ENCODE data around the gene FBXL22.

FBXL22 gene

GRCh38 chr15:63593705-63594671 lies 3.2 kb upstream of the FBXL22 start:
- DNase-seq (ENCODE audit: low read depth) = no peak

DNA sequence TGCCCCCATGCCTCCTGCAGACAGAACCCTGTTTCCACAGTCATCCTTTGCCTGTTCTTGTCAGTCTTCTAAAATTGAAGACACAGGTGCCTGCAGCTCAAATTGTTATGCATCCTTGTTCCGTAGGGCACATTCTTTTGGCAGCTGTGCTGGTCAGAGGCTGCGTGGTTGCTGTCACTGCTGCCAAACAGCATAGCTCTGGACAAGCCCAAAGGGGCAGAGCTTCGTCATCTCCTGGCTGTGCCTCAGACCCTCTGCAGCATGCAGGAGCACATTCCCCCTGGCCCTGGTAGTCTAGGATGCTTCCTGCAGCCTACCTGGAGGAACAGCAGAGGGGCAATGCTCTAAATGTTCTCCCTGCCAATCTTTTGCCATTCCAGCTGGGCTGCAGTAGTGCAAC lies 2.1 kb upstream of the FBXL22 start:
- no peak for DNase-seq (ENCODE audit: low read depth)

- no peak for DNase-seq (ENCODE audit: low read depth)
These were observed 1.5 kb upstream of the FBXL22 start for GRCh38 chr15:63595688-63596087.

GRCh38 chr15:63596676-63597037 lies 530 bp upstream of the FBXL22 start:
- no peak for DNase-seq (ENCODE audit: low read depth)

DNA sequence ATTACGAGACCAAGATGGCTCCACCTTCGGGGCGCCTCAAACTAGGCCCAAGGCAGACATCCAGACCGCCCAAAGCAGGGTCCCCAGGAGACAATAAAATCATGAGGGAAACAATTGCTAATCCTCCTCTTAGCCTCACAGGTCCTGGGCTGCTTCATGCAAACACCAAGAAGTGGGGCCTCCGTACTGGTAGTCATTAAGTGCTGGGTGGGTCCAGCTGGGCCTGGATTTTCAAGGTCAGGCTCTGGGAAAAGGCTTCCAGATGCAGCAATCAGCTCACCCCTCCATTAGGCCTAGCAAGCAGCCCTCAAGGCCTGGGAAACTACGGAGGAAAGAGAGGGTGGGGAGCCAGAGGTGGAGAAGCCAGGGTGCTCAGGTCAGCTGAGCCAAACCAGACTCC lies 634 bp downstream of the FBXL22 start:
- no peak for DNase-seq (ENCODE audit: low read depth)

GRCh38 chr15:63598473-63599400 lies 1.6 kb downstream of the FBXL22 start:
- no peak for DNase-seq (ENCODE audit: low read depth)

DNA sequence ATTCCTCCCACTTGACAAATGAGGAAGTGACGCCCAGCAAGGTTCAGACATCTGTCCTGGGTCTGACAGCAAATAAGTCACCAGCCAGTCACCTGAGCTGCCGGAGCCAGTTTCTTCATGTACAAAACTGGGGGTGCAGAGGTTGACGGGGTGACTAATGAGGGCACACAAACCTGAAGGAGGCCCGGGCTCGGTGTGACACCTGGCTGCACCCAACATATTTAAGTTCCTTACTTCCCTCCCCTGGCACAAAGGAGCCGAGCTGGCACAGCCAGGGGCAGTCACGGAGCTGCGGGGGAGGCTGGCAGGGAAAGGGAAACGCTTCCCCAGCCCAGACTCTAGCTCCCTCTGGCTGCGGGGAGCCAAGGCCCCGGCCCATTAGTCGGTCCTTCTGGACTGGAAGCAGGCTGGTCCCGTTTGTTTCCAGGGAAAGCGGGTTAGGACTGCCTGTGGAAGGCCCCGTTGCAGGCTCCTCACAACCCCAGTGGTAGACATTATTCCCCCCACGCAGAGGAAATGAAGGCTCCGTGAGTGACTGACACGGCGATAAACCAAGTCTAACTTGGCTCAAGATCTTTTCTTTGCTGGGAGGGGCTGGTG lies 2.3 kb downstream of the FBXL22 start:
- DNase-seq (ENCODE audit: low read depth) = no peak

DNA sequence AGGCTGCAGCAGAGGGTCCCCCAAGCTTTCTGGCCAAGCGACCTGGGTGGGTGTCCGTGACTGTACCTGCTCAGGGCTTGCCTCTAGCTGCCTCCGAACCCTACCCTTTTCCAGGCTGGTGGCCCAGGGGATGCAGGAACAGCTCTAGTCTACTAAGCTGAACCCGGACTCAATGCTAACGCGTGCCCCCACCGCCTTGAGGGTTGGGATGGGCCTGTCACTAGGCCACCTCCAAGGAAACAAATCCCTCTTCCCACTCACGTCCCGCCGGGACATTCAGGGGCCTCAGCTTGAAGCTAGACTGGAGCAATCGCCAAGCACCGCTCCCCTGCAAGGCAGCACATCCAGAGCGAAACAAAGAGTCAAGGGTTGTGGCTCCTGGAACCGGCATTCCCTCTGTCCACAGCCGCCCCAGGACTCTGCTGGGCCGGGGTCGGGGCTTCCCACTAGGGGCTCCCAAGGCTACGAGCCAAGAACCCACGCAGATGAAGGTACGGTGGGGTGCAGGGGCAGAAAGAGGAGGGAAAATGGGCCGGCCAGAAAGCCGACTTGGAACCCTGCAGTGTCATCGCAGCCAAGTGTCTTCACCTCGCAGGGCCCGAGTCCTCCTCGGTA lies 2.9 kb downstream of the FBXL22 start:
- no peak for DNase-seq (ENCODE audit: low read depth)

DNA sequence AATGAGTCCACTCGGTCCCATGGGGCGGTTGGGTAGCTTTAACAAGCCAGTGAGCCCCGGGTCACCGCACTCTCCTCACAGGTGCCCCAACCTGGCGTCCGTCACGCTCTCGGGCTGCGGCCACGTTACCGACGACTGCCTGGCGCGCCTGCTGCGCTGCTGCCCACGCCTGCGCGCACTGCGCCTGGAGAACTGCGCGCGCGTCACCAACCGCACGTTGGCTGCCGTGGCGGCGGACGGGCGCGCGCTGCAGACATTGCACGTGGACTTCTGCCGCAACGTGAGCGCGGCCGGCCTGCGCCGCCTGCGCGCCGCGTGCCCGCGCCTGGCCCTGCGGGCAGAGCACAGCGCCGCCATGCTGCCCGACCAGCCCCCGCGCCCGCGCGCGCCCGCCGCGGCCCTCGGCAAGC lies 3.4 kb downstream of the FBXL22 start:
- peak; percentile 82 for DNase-seq (ENCODE audit: low read depth)

GRCh38 chr15:63601026-63601703 lies 4.0 kb downstream of the FBXL22 start:
- peak; percentile 30 for DNase-seq (ENCODE audit: low read depth)

DNA sequence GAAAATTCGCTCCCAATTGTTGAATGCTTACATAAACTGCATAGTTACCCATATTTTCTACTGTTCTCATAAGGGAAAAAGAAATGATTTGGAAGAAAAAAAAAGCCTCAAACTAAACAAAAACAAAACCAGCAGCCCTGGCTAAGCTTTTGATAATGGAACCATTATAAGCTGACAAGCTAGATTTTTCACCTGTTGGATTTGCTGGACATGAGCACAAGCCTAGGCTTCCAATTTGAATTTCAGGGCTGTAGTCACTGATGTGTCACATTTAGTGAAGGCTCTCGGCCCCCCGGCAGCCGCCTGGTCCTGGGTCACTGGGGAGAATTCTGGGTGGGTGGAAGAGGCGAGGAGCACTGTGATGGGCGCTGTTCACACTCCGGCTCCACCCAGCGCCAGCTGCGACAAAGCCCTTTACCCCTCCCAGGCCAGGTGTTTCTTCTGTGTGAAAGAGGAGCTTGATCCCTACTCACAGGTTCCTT lies 4.6 kb downstream of the FBXL22 start:
- no peak for DNase-seq (ENCODE audit: low read depth)

DNA sequence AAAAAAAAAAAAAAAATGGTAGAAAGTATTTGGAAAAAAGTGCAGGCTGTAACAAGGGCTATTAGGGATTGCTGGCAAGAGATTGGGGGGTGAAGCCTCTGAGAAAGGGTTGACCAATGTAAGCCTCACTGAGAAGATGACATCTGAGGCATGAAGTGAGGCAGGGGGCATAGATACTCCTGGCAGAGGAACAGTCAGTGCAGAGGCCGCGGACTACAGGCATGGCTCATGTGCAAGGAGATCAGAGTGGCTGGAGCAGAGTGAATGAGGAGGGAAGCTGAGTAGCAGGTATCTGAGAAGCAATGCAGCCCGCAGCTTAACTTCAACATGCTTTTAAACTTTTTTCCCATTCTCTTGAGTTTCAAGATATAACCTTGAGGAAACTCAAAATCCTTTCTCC lies 5.4 kb downstream of the FBXL22 start:
- no peak for DNase-seq (ENCODE audit: low read depth)

DNA sequence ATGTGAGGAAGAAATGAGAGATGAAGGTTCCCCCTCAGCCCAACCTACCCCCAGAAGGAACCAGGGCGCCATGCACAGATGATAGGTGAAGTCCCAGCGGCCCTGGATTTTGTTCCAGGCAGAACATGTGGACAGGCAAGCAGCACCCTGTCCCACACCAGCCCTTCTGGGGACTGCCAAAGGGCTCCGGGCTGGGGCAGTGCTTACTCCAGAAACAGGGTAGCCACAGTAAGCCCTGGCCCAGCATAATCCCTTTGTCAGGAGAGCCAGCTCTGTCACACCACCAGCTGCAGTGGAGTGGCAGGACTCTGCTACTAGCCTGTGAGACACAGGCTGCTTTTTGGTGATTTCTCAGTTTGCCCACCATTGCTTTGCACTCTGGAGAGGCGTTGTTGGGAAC lies 6.3 kb downstream of the FBXL22 start:
- DNase-seq (ENCODE audit: low read depth) = no peak

GRCh38 chr15:63604281-63604680 lies 7.1 kb downstream of the FBXL22 start:
- DNase-seq (ENCODE audit: low read depth) = no peak

GRCh38 chr15:63605036-63605435 lies 7.8 kb downstream of the FBXL22 start:
- DNase-seq (ENCODE audit: low read depth) = no peak

GRCh38 chr15:63605816-63606215 lies 8.6 kb downstream of the FBXL22 start:
- peak; percentile 39 for DNase-seq (ENCODE audit: low read depth)

GRCh38 chr15:63606308-63606707 lies 9.1 kb downstream of the FBXL22 start:
- no peak for DNase-seq (ENCODE audit: low read depth)

GRCh38 chr15:63608989-63609388 lies 11.8 kb downstream of the FBXL22 start:
- DNase-seq (ENCODE audit: low read depth) = no peak

GRCh38 chr15:63609448-63609847 lies 12.3 kb downstream of the FBXL22 start:
- DNase-seq (ENCODE audit: low read depth) = no peak

DNA sequence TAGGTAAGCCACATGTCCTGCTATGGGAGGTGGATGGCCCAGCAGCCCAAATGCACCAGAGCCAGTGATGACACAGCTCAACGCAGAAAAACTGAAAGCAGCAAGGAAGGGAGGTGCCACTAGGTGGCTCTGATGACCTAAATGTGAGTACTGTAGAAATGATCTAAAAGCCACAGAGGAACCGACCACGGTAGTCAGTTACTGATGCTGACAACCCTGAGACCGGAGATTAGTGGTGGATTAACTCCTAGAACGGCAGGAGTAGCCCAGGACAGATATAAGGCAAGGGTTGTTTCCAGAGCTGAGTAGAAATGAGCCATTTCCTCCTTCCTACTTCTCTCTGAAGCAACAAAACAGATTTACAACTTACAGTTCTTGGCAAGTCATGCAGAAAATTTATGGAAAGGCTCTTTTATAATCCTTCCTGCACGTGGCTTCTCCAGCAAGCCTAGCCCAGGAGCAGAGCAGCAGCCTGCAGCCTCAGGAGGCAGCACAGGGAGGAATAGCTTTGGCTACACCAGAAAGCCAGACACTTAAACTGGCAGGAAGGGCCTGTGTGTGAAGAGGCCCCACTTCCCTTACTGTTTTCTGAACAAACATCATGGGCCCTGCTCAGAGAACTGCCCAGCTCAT lies 13.1 kb downstream of the FBXL22 start:
- DNase-seq (ENCODE audit: low read depth) = peak; percentile 53

DNA sequence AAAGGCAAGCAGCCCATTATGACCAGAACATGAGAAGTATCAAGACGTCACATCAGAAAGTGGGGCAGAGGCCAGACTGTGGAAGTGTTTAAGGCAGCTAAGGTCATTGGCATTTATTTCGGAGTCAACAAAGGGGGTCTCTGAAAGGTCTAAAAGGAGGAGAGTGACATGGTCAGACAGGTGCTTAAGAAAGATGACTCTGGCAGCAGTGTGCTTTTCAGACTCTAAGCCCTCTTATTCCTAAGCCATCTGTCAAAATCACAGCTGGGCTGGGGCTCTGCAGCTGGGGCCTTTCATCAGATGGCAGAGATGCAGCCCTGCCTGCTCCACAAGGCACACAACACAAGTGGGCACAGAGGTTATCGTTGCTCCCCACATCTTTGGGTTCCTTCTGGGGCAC lies 14.0 kb downstream of the FBXL22 start:
- DNase-seq (ENCODE audit: low read depth) = no peak

Measured in activated T-cell treated with anti-CD3 and anti-CD28 coated beads for 1 hour (primary cell).